A673 (cell line): ENCODE data around the gene SLC16A9. TPM values are rescaled to one million over a fixed set of nuclear protein-coding genes. Genes with fewer than 3 reads are reported as not detected.

ENCODE experiments used
- BruUV-seq: library from RNA; stranded (reverse); fragments of 400-500 nt; replicated peaks from 2 replicates; lab custom pipeline; 2021; lab: Mats Ljungman, UMichigan
- CTCF ChIA-PET: fragments of 300-600 bp; sonication (Branson Sonifier 250); formaldehyde crosslinking; loops from one replicate; lab custom pipeline; 2022; ENCODE audit warnings: antibody characterized with exemption; lab: Charles Lee
- POLR2A ChIA-PET: fragments of 300-600 bp; sonication (Branson Sonifier 250); formaldehyde crosslinking; loops from one replicate; lab custom pipeline; 2022; ENCODE audit warnings: antibody characterized with exemption; ENCODE audit not compliant: low non-redundant PET; lab: Charles Lee
- DNase-seq: peaks from one replicate; pipeline ENCODE4 v3.0.0-alpha.2; 2015; ENCODE audit warnings: low spot score
- H3K27ac ChIP-seq: fragments of 200-600 bp; sonication (generic); 2 replicates; pipeline ENCODE4 v1.5.1; 2016; ENCODE audit warnings: mixed run types, low read depth, mild to moderate bottlenecking, mixed read lengths, antibody characterized with exemption, low read length; ENCODE audit not compliant: poor library complexity, severe bottlenecking
- H3K27me3 ChIP-seq: fragments of 200-600 bp; sonication (generic); replicated peaks from 2 replicates; pipeline ENCODE4 v1.6.1; 2017; ENCODE audit warnings: mixed run types, low read depth, mild to moderate bottlenecking, mixed read lengths, antibody characterized with exemption, low read length; ENCODE audit not compliant: insufficient read depth, poor library complexity
- H3K36me3 ChIP-seq: fragments of 200-600 bp; sonication (generic); 2 replicates; pipeline ENCODE4 v1.6.1; 2016; ENCODE audit warnings: mixed run types, mild to moderate bottlenecking, mixed read lengths, antibody characterized with exemption, low read length; ENCODE audit not compliant: insufficient read depth, poor library complexity, severe bottlenecking
- H3K4me1 ChIP-seq: fragments of 200-600 bp; sonication (generic); 2 replicates; pipeline ENCODE4 v1.6.1; 2017; ENCODE audit warnings: mixed run types, mild to moderate bottlenecking, mixed read lengths, antibody characterized with exemption, low read length; ENCODE audit not compliant: insufficient read depth, poor library complexity, severe bottlenecking
- H3K4me3 ChIP-seq: fragments of 200-600 bp; sonication (generic); 2 replicates; pipeline ENCODE4 v1.5.1; 2016; ENCODE audit warnings: low read depth, mixed run types, mild to moderate bottlenecking, mixed read lengths, low read length; ENCODE audit not compliant: poor library complexity, severe bottlenecking
- H3K9me3 ChIP-seq: fragments of 200-600 bp; sonication (generic); 2 replicates; pipeline ENCODE4 v1.6.1; 2016; ENCODE audit warnings: mixed run types, low read depth, mild to moderate bottlenecking, mixed read lengths, antibody characterized with exemption, low read length; ENCODE audit not compliant: poor library complexity, severe bottlenecking
- CTCF ChIP-seq: fragments of 300-800, 200-600 bp; sonication (generic); conservative IDR thresholded peaks from 2 replicates; pipeline ENCODE4 v1.5.1; 2017; ENCODE audit warnings: low read depth, mild to moderate bottlenecking, antibody characterized with exemption, low read length, moderate library complexity, mixed read lengths
- EZH2 ChIP-seq: fragments of 200-600 bp; sonication (generic); IDR thresholded peaks from 2 replicates; pipeline ENCODE4 v1.6.1; 2017; ENCODE audit warnings: borderline replicate concordance, low read depth, mild to moderate bottlenecking, mixed read lengths, antibody characterized with exemption, low read length; ENCODE audit not compliant: poor library complexity, severe bottlenecking
- intact Hi-C: fragments of 100-400 bp; cut with micrococcal nuclease; formaldehyde crosslinking; loops from one replicate; pipeline ENCODE4 v1.10.0; 2022; ENCODE audit not compliant: unreplicated experiment
- total RNA-seq: library from RNA; stranded (reverse); gene quantifications from 2 replicates; pipeline ENCODE4 v1.2.3, GENCODE V29; 2021

SLC16A9 gene
- total RNA-seq, 1 experiment from 2014 or later, result 2.9 TPM

DNA sequence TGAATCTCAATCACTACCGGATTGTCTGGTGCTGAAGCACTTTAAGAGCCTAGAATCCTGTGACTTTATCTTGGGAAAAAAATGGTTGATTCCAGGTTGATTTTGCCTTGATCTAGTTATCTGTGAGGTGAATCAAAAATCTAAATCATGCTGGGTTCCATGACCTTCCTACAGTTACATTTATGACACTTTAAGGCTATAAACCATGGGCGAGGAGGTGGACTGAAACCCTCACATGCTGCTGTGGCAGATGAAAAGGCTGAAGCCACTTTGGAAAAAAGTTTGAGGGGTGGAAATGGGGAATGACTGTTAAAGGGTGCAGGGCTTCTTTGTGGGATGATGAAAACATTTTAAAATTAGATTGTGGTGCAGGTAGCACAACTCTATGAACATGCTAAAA, 17.5 kb downstream of the SLC16A9 start:
- CTCF ChIA-PET, result no interaction called here
- no TSS peak for BruUV-seq
- intact Hi-C loops, result no loop called here

DNA sequence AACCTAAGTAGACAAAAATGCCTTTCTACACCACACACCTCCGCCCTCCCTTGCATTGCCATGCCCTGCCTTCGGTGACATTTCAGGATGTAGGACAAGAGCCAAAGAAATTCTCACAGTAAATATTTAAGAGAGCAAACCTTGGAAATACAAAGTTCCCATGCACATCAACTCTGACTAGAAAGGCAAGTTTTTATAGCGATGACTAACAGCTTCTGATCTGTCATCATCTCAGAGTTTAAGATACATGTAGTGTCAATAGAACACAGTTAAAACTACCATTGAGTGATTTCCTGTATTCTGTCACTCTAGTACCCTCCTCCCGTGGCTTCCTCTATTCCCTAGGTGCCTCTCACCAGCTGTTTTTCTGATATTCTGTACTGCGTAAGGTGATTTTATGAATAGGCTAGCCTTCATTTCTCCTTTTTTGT, 20.7 kb downstream of the SLC16A9 start:
- TF ChIP-seq EZH2 (no peak), CTCF (no peak)
- intact Hi-C loops, result no loop called here
- BruUV-seq, result no TSS peak

More for the DNA sequence above, 17.5 kb downstream of the SLC16A9 start:
- H3K27me3 ChIP-seq, result no peaks in the 10 kb centered on the region
- H3K9me3 ChIP-seq, result no peaks in the 10 kb centered on the region
- H3K27ac ChIP-seq, result no peak overlapping the region
- H3K36me3 ChIP-seq, result no peaks in the 10 kb centered on the region
- no peak overlapping the region for H3K4me3 ChIP-seq
- TF ChIP-seq CTCF, result no peak
- TF ChIP-seq EZH2, result no peak
- no peak for DNase-seq
- POLR2A ChIA-PET, result no interaction called here
- no peaks in the 10 kb centered on the region for H3K4me1 ChIP-seq

GRCh38 chr10:59687657-59688056, 22.0 kb downstream of the SLC16A9 start:
- H3K4me3 ChIP-seq, result no peak overlapping the region
- intact Hi-C loops, result no loop called here
- ChIA-PET POLR2A (no interaction called here), CTCF (no interaction called here)
- H3K36me3 ChIP-seq, result no peaks in the 10 kb centered on the region
- H3K4me1 ChIP-seq, result no peaks in the 10 kb centered on the region
- TF ChIP-seq EZH2 (no peak), CTCF (no peak)
- BruUV-seq, result no TSS peak
- no peak overlapping the region for H3K27ac ChIP-seq
- H3K27me3 ChIP-seq, result no peaks in the 10 kb centered on the region
- no peaks in the 10 kb centered on the region for H3K9me3 ChIP-seq
- no peak for DNase-seq

More for the DNA sequence above, 20.7 kb downstream of the SLC16A9 start:
- H3K27me3 ChIP-seq, result no peaks in the 10 kb centered on the region
- DNase-seq, result peak; percentile 31
- H3K9me3 ChIP-seq, result no peaks in the 10 kb centered on the region
- CTCF ChIA-PET, result no interaction called here
- no peaks in the 10 kb centered on the region for H3K4me1 ChIP-seq
- POLR2A ChIA-PET, result no interaction called here
- no peak overlapping the region for H3K27ac ChIP-seq
- H3K4me3 ChIP-seq, result no peak overlapping the region
- H3K36me3 ChIP-seq, result no peaks in the 10 kb centered on the region
